Panc1 (cell line): ENCODE measurements around the gene SP6. TPM values are rescaled to one million over a fixed set of nuclear protein-coding genes. Genes with fewer than 3 reads are reported as not detected.

Source experiments
- ATAC-seq: fragments of 200-7000 bp; cut with Tn5 transposase; 2 replicates; pipeline ENCODE4 v1.9.1; 2020; ENCODE audit warnings: mild to moderate bottlenecking, moderate library complexity
- BruUV-seq: library from RNA; stranded (reverse); fragments of 400-500 nt; replicated peaks from 2 replicates; lab custom pipeline; 2021; lab: Mats Ljungman, UMichigan
- CTCF ChIA-PET: fragments of 300-600 bp; sonication (Branson Sonifier 250); formaldehyde crosslinking; loops from one replicate; lab custom pipeline; 2022; ENCODE audit warnings: antibody characterized with exemption; lab: Charles Lee
- POLR2A ChIA-PET: fragments of 300-600 bp; sonication (Branson Sonifier 250); formaldehyde crosslinking; loops from one replicate; lab custom pipeline; 2022; ENCODE audit warnings: antibody characterized with exemption; lab: Charles Lee
- DNase-seq: peaks from one replicate; pipeline ENCODE4 v3.0.0-alpha.2; 2010; ENCODE audit warnings: low read depth, low spot score
- H3K27ac ChIP-seq: 2 replicates; pipeline ENCODE4 v1.5.1; 2011; ENCODE audit warnings: mild to moderate bottlenecking, low read length, inconsistent platforms
- H3K27me3 ChIP-seq: fragments of 200-500 bp; sonication (Bioruptor generic); 2 replicates; pipeline ENCODE4 v1.6.0; 2014; ENCODE audit warnings: low read length, inconsistent platforms; ENCODE audit not compliant: control insufficient read depth, insufficient read depth
- H3K36me3 ChIP-seq: fragments of 200-500 bp; sonication (Bioruptor generic); 2 replicates; pipeline ENCODE4 v1.5.1; 2014; ENCODE audit warnings: inconsistent platforms, mild to moderate bottlenecking, low read length, moderate library complexity; ENCODE audit not compliant: control insufficient read depth, insufficient read depth
- H3K4me1 ChIP-seq: 2 replicates; pipeline ENCODE4 v1.5.1; 2011; ENCODE audit warnings: inconsistent platforms, mild to moderate bottlenecking, low read length, moderate library complexity; ENCODE audit not compliant: control insufficient read depth, insufficient read depth
- H3K4me3 ChIP-seq, 2 experiments: 2 replicates each; pipeline ENCODE4 v1.5.1; 2011 to 2012; ENCODE audit warnings: low read depth in 2 of 2, low read length in 2 of 2, mild to moderate bottlenecking in 2 of 2, inconsistent platforms in 1 of 2, moderate library complexity in 1 of 2
- H3K9me3 ChIP-seq: fragments of 200-500 bp; sonication (Bioruptor generic); 2 replicates; pipeline ENCODE4 v1.5.1; 2014; ENCODE audit warnings: low read depth, mild to moderate bottlenecking, inconsistent platforms, low read length, moderate library complexity; ENCODE audit not compliant: control insufficient read depth, insufficient read depth
- CTCF ChIP-seq: fragments of 450-650 bp; IDR thresholded peaks from 2 replicates; pipeline ENCODE4 v1.5.1; 2017; ENCODE audit warnings: mild to moderate bottlenecking
- POLR2AphosphoS5 ChIP-seq: IDR thresholded peaks from 2 replicates; pipeline ENCODE4 v1.6.1; 2012; ENCODE audit warnings: mild to moderate bottlenecking, low read depth, low read length, moderate library complexity
- REST ChIP-seq, 2 experiments: IDR thresholded peaks; 2 replicates each; pipeline ENCODE4 v1.6.1; 2011 to 2012; ENCODE audit warnings: low read depth in 2 of 2, control low read depth in 1 of 2, low read length in 1 of 2, mild to moderate bottlenecking in 1 of 2, moderate library complexity in 1 of 2; ENCODE audit not compliant: insufficient read depth in 1 of 2
- SIN3A ChIP-seq: IDR thresholded peaks from 2 replicates; pipeline ENCODE4 v1.6.1; 2012; ENCODE audit warnings: low read depth, mild to moderate bottlenecking, low read length, moderate library complexity, borderline replicate concordance; ENCODE audit not compliant: insufficient read depth
- TCF7L2 ChIP-seq: IDR thresholded peaks from 2 replicates; pipeline ENCODE4 v1.6.1; 2011; ENCODE audit warnings: mild to moderate bottlenecking, low read depth, low read length, inconsistent platforms
- in situ Hi-C: cut with HindIII; loops from 2 replicates; pipeline ENCODE4 v1.10.0; 2016; ENCODE audit warnings: low sequenced_read_pairs, low pct_unique_long_range_greater_than_20kb
- intact Hi-C: fragments of 100-400 bp; cut with micrococcal nuclease; formaldehyde crosslinking; loops from one replicate; pipeline ENCODE4 v1.10.0; 2022; ENCODE audit not compliant: unreplicated experiment
- total RNA-seq: library from RNA; stranded (reverse); gene quantifications from one replicate; pipeline ENCODE4 v1.2.1, GENCODE V29; 2021; ENCODE audit not compliant: unreplicated experiment

The SP6 gene
- total RNA-seq, 1 experiment from 2014 or later = 4.0 TPM

- intact Hi-C loops (no loop called here), in situ Hi-C loops (no loop called here)
- Histone ChIP-seq H3K4me3 (peak overlapping the region; percentile 79 to 88), H3K27ac (peak overlapping the region; percentile 98), H3K9me3 (no peaks in the 10 kb centered on the region), H3K36me3 (no peaks in the 10 kb centered on the region; the same call in 1 of the 2 replicates), H3K4me1 (peaks cover 9% of the 10 kb centered on the region; the same call in 1 of the 2 replicates), H3K27me3 (no peaks in the 10 kb centered on the region)
- no peak; the same call in 1 of the 2 replicates for TF ChIP-seq POLR2AphosphoS5
- TF ChIP-seq REST (IDR thresholded peaks at IDR 0.05; ENCODE audit: insufficient read depth in 1 of 2, low read depth in 2 of 2, low read length in 1 of 2) = no peak; a peak in 1 of 4 replicates
- TF ChIP-seq TCF7L2 = no peak
- TF ChIP-seq SIN3A = no peak
- TF ChIP-seq CTCF = no peak
- ChIA-PET POLR2A (no interaction called here), CTCF (no interaction called here)
- no TSS peak for BruUV-seq
- DNase-seq = no peak
- no peak; the same call in 1 of the 2 replicates for ATAC-seq
Observed at GRCh38 chr17:47896672-47897490, 45.9 kb upstream of the SP6 start.

GRCh38 chr17:47895856-47896671 lies 45.1 kb upstream of the SP6 start, which contains the start of gene SP2:
Gene SP2, plus strand, starts transcription at chr17:47896236. Its CDS starts 51 bp downstream, at chr17:47896287.
- no TSS peak for BruUV-seq
- Histone ChIP-seq H3K27ac (peak within 1 kb of the TSS; percentile 98), H3K27me3 (no peaks in the 10 kb centered on the region), H3K4me1 (peaks cover 9% of the 10 kb centered on the region; the same call in 1 of the 2 replicates), H3K9me3 (no peaks in the 10 kb centered on the region), H3K36me3 (no peaks in the 10 kb centered on the region; the same call in 1 of the 2 replicates), H3K4me3 (peak within 1 kb of the TSS; percentile 88 to 98)
- ChIA-PET CTCF (interaction anchor here (0.5 to 1.3 kb wide), 4 partner anchors 33 to 375 kb away, joined by 3 to 6 read pairs (median 4); partner anchors contain the start of genes CDK5RAP3 and SCRN2), POLR2A (interaction anchor here (0.5 to 1.5 kb wide), 3 partner anchors 9 to 126 kb away, joined by 4 to 14 read pairs (median 5); no protein-coding TSS in a partner anchor)
- ATAC-seq (peak; percentile 96), DNase-seq (peak; percentile 100)
- intact Hi-C loops = no loop called here
- TF ChIP-seq POLR2AphosphoS5 (peak; percentile 77; the same call in 1 of the 2 replicates), TCF7L2 (no peak), SIN3A (peak; percentile 85; the same call in 1 of the 2 replicates), CTCF (no peak), REST (IDR thresholded peaks at IDR 0.05; ENCODE audit: insufficient read depth in 1 of 2, low read depth in 2 of 2, low read length in 1 of 2) (0 out of 4 replicates have a peak, but pooled peaks of 1 of the 2 experiments have one; percentile 34)
- in situ Hi-C loops = no loop called here
